ENCODE data around the gene HOXB2.

HOXB2 gene

DNA sequence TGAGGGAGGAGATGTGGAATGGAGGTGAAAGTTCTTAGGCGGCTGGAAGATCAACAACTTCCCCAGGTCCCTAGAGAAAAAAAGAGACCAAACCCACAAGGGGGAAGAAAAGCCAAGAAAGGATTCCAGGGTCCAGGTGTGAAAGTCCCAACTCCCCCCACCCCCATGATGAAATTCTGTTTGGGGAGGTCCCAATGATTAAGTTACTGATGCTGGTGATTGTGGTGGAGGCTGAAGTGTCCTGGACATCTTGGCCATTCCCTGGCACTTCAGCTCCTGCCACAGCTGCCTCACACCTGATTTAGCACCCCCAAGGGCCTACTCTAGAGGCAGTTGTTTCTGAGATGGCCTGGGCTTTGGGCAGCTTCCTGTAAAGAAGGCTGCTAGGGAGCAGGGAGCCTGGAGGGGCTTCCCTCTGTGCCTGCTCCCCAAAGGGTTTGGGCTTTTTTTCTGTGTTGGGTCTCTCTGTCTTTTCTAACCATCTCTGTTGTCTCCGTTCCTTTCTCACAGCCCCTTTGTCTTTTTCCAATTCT is 20.2 kb upstream of the HOXB2 start:
- TF ChIP-seq OSR2 (tag by site-specific recombination; IDR thresholded peaks at IDR 0.05) (peak; percentile 51; the same call in 1 of the 2 replicates), ZNF394 (tag by site-specific recombination; IDR thresholded peaks at IDR 0.05; ENCODE audit: borderline replicate concordance) (no peak), ZNF596 (tag by site-specific recombination; IDR thresholded peaks at IDR 0.05) (0 out of 2 replicates have a peak, but pooled peaks have one; percentile 5), IKZF3 (tag by site-specific recombination; IDR thresholded peaks at IDR 0.05) (peak; percentile 30; the same call in 1 of the 2 replicates), GLIS2 (tag by site-specific recombination; IDR thresholded peaks at IDR 0.05) (no peak)
- TF ChIP-seq, protein P1, sequence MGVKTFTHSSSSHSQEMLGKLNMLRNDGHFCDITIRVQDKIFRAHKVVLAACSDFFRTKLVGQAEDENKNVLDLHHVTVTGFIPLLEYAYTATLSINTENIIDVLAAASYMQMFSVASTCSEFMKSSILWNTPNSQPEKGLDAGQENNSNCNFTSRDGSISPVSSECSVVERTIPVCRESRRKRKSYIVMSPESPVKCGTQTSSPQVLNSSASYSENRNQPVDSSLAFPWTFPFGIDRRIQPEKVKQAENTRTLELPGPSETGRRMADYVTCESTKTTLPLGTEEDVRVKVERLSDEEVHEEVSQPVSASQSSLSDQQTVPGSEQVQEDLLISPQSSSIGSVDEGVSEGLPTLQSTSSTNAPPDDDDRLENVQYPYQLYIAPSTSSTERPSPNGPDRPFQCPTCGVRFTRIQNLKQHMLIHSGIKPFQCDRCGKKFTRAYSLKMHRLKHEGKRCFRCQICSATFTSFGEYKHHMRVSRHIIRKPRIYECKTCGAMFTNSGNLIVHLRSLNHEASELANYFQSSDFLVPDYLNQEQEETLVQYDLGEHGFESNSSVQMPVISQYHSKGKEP (tag by site-specific recombination; IDR thresholded peaks at IDR 0.05): no peak
- TF ChIP-seq, protein P2, sequence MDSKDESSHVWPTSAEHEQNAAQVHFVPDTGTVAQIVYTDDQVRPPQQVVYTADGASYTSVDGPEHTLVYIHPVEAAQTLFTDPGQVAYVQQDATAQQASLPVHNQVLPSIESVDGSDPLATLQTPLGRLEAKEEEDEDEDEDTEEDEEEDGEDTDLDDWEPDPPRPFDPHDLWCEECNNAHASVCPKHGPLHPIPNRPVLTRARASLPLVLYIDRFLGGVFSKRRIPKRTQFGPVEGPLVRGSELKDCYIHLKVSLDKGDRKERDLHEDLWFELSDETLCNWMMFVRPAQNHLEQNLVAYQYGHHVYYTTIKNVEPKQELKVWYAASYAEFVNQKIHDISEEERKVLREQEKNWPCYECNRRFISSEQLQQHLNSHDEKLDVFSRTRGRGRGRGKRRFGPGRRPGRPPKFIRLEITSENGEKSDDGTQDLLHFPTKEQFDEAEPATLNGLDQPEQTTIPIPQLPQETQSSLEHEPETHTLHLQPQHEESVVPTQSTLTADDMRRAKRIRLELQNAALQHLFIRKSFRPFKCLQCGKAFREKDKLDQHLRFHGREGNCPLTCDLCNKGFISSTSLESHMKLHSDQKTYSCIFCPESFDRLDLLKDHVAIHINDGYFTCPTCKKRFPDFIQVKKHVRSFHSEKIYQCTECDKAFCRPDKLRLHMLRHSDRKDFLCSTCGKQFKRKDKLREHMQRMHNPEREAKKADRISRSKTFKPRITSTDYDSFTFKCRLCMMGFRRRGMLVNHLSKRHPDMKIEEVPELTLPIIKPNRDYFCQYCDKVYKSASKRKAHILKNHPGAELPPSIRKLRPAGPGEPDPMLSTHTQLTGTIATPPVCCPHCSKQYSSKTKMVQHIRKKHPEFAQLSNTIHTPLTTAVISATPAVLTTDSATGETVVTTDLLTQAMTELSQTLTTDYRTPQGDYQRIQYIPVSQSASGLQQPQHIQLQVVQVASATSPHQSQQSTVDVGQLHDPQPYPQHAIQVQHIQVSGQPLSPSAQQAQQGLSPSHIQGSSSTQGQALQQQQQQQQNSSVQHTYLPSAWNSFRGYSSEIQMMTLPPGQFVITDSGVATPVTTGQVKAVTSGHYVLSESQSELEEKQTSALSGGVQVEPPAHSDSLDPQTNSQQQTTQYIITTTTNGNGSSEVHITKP (tag by site-specific recombination; IDR thresholded peaks at IDR 0.05): peak; percentile 36; the same call in 1 of the 2 replicates
- TF ChIP-seq, protein P3, sequence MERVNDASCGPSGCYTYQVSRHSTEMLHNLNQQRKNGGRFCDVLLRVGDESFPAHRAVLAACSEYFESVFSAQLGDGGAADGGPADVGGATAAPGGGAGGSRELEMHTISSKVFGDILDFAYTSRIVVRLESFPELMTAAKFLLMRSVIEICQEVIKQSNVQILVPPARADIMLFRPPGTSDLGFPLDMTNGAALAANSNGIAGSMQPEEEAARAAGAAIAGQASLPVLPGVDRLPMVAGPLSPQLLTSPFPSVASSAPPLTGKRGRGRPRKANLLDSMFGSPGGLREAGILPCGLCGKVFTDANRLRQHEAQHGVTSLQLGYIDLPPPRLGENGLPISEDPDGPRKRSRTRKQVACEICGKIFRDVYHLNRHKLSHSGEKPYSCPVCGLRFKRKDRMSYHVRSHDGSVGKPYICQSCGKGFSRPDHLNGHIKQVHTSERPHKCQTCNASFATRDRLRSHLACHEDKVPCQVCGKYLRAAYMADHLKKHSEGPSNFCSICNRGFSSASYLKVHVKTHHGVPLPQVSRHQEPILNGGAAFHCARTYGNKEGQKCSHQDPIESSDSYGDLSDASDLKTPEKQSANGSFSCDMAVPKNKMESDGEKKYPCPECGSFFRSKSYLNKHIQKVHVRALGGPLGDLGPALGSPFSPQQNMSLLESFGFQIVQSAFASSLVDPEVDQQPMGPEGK (tag by site-specific recombination; IDR thresholded peaks at IDR 0.05): 0 out of 2 replicates have a peak, but pooled peaks have one; percentile 5
- ChIA-PET CTCF (interaction anchor here (1.0 to 2.0 kb wide), 3 partner anchors 18 to 28 kb away, joined by 3 to 4 read pairs (median 4); partner anchors contain the start of gene HOXB5), POLR2A (no interaction called here)
- no peaks in the 10 kb centered on the region for H3K9me3 ChIP-seq (ENCODE audit: control insufficient read depth, insufficient read depth, low read depth, low read length)
- peaks cover 90% of the 10 kb centered on the region for H3K4me1 ChIP-seq (ENCODE audit: control insufficient read depth, insufficient read depth, low read length)
- no peak overlapping the region for H3K4me3 ChIP-seq (ENCODE audit: low read depth, low read length)
- H3K27ac ChIP-seq (ENCODE audit: extremely low read depth, low read depth, low read length): no peak overlapping the region; the same call in 1 of the 2 replicates
- peaks cover 15 to 58% of the 10 kb centered on the region in 2 experiments for H3K36me3 ChIP-seq (ENCODE audit: control insufficient read depth in 2 of 2, insufficient read depth in 1 of 2, low read length in 2 of 2)

DNA sequence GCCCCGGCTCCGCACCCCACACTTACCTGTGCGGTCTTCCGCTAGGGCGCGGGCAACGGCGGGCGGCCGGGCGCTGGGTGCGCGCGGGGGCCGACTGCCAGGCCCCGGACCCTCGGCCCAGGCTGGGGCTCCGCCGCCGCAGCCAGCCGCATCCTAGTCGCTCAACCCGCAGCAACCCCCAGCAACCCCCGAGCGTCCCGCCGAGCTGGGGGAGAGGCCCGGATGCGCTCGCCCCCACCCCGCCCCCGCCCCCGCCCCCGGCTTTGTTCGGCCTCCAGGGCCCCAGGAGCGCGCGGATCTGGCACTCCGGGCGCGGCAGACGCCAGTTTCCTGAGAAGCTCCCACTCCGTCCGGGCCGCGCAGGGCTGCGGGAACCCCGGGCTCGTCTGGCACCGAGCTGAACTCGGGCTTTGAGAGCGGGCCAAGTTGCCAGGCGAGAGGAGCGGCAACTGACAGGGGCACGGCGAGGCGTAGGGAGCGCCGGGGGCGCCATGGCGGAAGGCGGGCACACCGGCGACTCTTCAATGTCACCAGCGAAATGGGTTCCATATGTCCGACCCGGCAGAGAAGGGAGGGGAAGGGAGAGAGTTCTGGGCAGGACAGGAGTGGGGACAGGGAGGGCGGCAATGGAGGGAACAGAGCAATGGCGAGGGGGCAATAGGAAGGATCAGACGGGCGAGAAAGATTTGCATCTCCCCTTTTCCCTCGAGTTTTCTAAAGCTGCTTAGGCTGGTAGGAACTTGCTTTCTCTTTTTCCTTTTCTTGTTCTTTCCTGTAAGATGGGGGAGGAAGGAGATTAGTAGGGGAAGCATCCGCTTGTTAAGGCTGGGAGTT is 19.5 kb upstream of the HOXB2 start:
- Histone ChIP-seq H3K36me3 (ENCODE audit: control insufficient read depth in 2 of 2, insufficient read depth in 1 of 2, low read length in 2 of 2) (peaks cover 15 to 58% of the 10 kb centered on the region in 2 experiments), H3K4me1 (ENCODE audit: control insufficient read depth, insufficient read depth, low read length) (peaks cover 89% of the 10 kb centered on the region), H3K27ac (ENCODE audit: extremely low read depth, low read depth, low read length) (no peak overlapping the region; the same call in 1 of the 2 replicates), H3K9me3 (ENCODE audit: control insufficient read depth, insufficient read depth, low read depth, low read length) (no peaks in the 10 kb centered on the region), H3K4me3 (ENCODE audit: low read depth, low read length) (no peak overlapping the region)
- ChIA-PET POLR2A (interaction anchor here (0.7 kb wide), 1 partner anchor 9 kb away, joined by 3 read pairs; no protein-coding TSS in a partner anchor), CTCF (interaction anchor here (1.2 to 2.0 kb wide), 3 partner anchors 19 to 29 kb away, joined by 3 to 5 read pairs (median 4); partner anchors contain the start of gene HOXB5)
- TF ChIP-seq ZNF366 (tag by site-specific recombination; conservative IDR thresholded peaks at IDR 0.05) (peak; percentile 59), ZNF24 (tag by site-specific recombination; IDR thresholded peaks at IDR 0.05) (no peak), ZNF521 (tag by site-specific recombination; IDR thresholded peaks at IDR 0.05) (no peak), PRDM1 (tag by site-specific recombination; IDR thresholded peaks at IDR 0.05) (peak; percentile 83), ZBTB8A (tag by site-specific recombination; IDR thresholded peaks at IDR 0.05) (peak; percentile 14; the same call in 1 of the 2 replicates)
- TF ChIP-seq, protein P4, sequence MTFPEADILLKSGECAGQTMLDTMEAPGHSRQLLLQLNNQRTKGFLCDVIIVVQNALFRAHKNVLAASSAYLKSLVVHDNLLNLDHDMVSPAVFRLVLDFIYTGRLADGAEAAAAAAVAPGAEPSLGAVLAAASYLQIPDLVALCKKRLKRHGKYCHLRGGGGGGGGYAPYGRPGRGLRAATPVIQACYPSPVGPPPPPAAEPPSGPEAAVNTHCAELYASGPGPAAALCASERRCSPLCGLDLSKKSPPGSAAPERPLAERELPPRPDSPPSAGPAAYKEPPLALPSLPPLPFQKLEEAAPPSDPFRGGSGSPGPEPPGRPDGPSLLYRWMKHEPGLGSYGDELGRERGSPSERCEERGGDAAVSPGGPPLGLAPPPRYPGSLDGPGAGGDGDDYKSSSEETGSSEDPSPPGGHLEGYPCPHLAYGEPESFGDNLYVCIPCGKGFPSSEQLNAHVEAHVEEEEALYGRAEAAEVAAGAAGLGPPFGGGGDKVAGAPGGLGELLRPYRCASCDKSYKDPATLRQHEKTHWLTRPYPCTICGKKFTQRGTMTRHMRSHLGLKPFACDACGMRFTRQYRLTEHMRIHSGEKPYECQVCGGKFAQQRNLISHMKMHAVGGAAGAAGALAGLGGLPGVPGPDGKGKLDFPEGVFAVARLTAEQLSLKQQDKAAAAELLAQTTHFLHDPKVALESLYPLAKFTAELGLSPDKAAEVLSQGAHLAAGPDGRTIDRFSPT (tag by site-specific recombination; IDR thresholded peaks at IDR 0.05): 0 out of 2 replicates have a peak, but pooled peaks have one; percentile 19
